ENCODE data around the gene HCRTR1.

HCRTR1 gene

GRCh38 chr1:31598980-31599379 lies 18.5 kb upstream of the HCRTR1 start:
- DNase-seq (ENCODE audit: low read depth in 2 of 2): no peak

- no peak for DNase-seq (ENCODE audit: low read depth in 2 of 2)
These were observed 16.8 kb upstream of the HCRTR1 start for GRCh38 chr1:31600641-31601040.

- no peak for DNase-seq (ENCODE audit: low read depth in 2 of 2)
These were observed 15.4 kb upstream of the HCRTR1 start for GRCh38 chr1:31602081-31602480.

- no peak for DNase-seq (ENCODE audit: low read depth in 2 of 2)
These were observed 11.5 kb upstream of the HCRTR1 start for GRCh38 chr1:31605908-31606427.

GRCh38 chr1:31607360-31607759 lies 10.1 kb upstream of the HCRTR1 start:
- no peak for DNase-seq (ENCODE audit: low read depth in 2 of 2)

- no peak for DNase-seq (ENCODE audit: low read depth in 2 of 2)
These were observed 7.9 kb upstream of the HCRTR1 start for GRCh38 chr1:31609514-31610118.

- no peak for DNase-seq (ENCODE audit: low read depth in 2 of 2)
These were observed 3.0 kb upstream of the HCRTR1 start for GRCh38 chr1:31614414-31615005.

GRCh38 chr1:31615414-31615813 lies 2.1 kb upstream of the HCRTR1 start:
- no peak for DNase-seq (ENCODE audit: low read depth in 2 of 2)

- DNase-seq (ENCODE audit: low read depth in 2 of 2): no peak
These were observed 1.6 kb upstream of the HCRTR1 start for GRCh38 chr1:31615939-31616338.

GRCh38 chr1:31617916-31618746 lies 642 bp downstream of the HCRTR1 start:
- peak in 1 of 2 donors; percentile 42 for DNase-seq (ENCODE audit: low read depth in 2 of 2)

GRCh38 chr1:31618916-31619846 lies 1.7 kb downstream of the HCRTR1 start:
- no peak for DNase-seq (ENCODE audit: low read depth in 2 of 2)

- DNase-seq (ENCODE audit: low read depth in 2 of 2): no peak
These were observed 3.4 kb downstream of the HCRTR1 start for GRCh38 chr1:31620631-31621497.

GRCh38 chr1:31621498-31621820 lies 4.0 kb downstream of the HCRTR1 start:
- no peak for DNase-seq (ENCODE audit: low read depth in 2 of 2)

GRCh38 chr1:31621847-31622730 lies 4.6 kb downstream of the HCRTR1 start:
- no peak for DNase-seq (ENCODE audit: low read depth in 2 of 2)

- no peak for DNase-seq (ENCODE audit: low read depth in 2 of 2)
These were observed 5.9 kb downstream of the HCRTR1 start for GRCh38 chr1:31623365-31623764.

GRCh38 chr1:31624309-31624708 lies 6.8 kb downstream of the HCRTR1 start:
- DNase-seq (ENCODE audit: low read depth in 2 of 2): no peak

- DNase-seq (ENCODE audit: low read depth in 2 of 2): no peak
These were observed 7.4 kb downstream of the HCRTR1 start for GRCh38 chr1:31624731-31625514.

- DNase-seq (ENCODE audit: low read depth in 2 of 2): no peak
These were observed 8.2 kb downstream of the HCRTR1 start for GRCh38 chr1:31625561-31626222.

Measured in stimulated activated CD4-positive, alpha-beta T cell treated with anti-CD3 and anti-CD28 coated beads, Interleukin-1b, Interleukin-23, amount 100 ng/mL, for 4 hours (primary cell).